Activated T-helper 1 cell treated with anti-CD3 and anti-CD28 coated beads, Interleukin-2, amount 50 U/mL, for 16 hours (primary cell): ENCODE measurements around the gene TMEM233.

Experiments
- DNase-seq, 2 donors: peaks; one replicate each; pipeline ENCODE4 v3.0.0-alpha.2; 2020; ENCODE audit warnings: low read depth in 1 of 2, low spot score in 1 of 2

TMEM233 gene

DNA sequence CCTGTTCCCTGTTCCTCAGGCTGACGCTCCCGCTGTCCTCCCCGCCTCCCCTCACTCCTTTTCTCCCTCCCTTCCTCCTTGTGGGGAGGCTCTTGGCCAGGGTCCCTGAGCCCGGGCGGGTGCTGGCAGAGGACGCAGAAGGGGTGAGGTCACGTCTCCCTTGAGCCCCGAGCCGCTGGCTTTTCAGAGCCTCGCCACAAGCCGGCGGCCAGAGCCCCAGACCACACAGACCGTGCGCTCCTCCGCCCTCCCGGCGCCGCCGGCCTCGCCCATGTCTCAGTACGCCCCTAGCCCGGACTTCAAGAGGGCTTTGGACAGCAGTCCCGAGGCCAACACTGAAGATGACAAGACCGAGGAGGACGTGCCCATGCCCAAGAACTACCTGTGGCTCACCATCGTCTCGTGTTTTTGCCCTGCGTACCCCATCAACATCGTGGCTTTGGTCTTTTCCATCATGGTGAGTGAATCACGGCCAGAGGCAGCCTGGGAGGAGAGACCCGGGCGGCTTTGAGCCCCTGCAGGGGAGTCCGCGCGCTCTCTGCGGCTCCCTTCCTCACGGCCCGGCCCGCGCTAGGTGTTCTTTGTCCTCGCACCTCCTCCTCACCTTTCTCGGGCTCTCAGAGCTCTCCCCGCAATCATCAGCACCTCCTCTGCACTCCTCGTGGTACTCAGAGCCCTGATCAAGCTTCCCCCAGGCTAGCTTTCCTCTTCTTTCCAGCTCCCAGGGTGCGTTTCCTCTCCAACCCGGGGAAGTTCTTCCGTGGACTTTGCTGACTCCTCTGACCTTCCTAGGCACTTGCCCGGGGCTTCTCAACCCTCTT lies at the start of gene TMEM233:
TSS of gene TMEM233 (plus strand) at position 197 of the 821 bp plus-strand sequence. CDS start at position 272, 75 bp downstream.
- no peak for DNase-seq

DNA sequence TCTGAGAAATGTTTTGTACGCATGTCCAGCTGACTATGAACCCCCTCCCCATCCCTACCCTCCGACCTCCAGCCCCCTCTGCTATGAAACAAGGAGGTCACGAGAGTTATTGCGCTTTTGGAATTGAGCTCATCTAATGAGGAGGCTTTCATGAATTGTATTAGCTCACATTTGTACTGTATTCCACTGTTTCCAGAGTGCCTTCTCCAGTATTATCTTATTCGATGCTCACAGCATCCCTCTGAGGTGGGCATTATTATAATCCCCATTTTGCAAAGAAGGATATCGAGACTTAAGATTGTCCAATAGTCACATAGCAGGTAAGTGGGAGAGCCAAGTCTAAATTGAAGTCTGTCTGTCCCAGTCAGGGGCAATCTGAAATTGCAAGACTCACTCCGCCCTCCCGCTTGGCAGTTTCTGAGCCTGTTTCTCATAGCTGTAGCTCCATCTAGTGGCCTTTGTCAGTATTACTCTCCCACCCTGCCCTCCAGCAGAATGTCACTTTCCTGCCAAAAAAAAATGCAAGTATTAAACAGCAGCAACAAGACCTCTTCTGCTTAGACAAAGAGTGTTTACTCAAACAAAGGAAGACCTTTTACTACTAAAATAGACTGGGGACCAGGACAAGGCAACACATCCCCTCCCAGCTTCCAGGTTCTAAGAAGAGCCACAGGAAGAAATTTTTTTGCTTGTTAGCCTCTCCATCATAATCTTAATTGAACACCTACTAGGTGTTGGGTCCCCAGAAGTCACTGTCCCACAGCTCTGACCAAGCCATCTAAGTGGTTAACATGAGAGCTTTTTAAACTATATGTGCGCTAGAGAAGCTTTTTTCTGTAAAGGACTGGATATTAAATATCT lies 48.6 kb upstream of the TMEM233 start:
- DNase-seq = peak in 1 of 2 donors; percentile 8

DNA sequence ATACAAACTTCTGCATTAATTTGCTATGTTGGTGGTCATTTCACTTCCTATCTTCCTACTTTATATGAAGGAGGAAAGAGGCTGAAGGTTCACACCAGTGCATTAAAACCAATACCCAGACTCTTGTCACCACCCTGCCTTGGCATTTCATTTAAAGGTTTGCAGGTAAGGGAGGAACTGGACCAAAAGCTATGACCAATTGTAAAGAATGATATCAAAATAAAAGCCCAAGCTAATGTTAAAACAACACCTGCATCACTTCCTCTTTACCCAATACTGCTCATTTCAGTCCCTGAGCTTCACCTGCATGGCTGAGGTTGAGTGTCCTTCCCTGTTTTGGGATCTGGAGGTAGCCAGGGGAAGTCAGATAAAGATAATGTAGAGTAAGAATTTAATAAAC lies 47.2 kb upstream of the TMEM233 start:
- no peak for DNase-seq

DNA sequence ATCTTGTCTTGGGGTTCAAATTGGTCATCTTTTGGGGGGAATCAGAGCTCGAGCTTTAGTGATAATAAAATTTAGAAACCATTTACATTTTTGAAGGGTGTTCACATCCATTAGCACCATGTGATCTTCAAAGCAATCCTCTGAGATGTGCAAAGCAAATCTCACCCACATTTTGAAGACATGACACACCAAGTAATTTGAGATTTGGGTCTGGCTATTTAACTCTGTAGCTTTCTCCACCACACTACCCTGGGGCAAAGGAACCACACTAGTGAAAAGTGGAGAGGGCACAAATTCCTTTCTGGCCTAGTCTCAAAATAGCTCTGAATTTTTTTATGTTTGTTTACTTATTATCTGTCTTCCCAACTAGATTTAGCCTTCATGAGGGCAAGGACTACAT lies 46.6 kb upstream of the TMEM233 start:
- no peak for DNase-seq

DNA sequence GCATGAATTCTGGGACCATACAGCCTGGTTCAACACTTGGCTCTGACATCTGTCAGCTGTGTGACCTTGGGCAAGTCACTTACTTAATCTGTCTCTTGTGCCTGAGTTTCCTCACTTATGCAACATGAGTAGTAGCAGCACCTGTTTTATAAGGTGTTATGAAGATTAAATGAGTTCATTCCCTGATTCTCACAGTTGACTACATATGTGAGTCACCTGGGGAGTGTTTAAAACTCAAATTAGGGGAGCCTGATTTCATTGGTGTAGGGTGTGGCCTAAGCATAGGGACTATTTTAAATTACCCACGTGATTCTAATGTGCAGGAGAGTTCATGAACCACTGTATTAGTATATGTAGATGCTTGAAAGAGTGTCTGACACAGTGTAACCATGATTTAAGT lies 36.7 kb upstream of the TMEM233 start:
- DNase-seq = no peak

DNA sequence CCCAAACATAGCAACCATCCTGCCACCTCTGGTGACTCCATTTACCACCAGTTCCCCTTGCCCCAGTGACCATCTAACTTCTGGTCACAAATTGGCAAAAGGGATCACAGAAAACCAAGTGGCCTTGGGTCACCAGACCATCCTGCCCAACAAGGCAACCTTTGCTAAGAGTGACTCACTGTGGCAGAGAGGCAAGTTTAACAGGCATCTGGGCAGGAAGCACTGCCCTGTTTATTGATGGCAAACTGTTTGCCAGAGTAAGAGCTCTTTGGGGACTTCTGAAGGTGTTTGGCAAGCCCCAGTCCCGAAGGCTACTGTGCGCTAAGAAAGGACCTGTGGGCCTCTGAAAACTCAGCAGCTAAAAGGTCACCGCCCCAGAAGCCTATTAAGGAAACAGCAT lies 28.2 kb upstream of the TMEM233 start:
- no peak for DNase-seq

DNA sequence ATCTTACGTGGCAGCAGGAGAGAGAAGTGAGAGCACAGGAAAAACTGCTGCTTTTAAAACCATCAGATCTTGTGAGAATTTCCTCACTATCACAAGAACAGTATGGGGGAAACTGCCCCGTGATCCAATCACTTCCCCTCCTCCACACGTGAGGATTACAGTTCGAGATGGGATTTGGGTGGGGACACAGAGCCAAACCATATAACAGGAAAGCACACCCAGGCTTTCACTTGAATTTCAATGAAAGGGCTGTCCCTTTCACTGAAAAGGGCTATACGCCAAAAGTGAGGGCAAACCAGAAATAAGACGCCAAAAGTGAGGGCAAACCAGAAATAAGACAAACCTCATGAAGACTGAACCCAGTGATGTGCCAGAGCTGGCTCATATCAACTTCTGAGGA lies 22.8 kb upstream of the TMEM233 start:
- DNase-seq = no peak

DNA sequence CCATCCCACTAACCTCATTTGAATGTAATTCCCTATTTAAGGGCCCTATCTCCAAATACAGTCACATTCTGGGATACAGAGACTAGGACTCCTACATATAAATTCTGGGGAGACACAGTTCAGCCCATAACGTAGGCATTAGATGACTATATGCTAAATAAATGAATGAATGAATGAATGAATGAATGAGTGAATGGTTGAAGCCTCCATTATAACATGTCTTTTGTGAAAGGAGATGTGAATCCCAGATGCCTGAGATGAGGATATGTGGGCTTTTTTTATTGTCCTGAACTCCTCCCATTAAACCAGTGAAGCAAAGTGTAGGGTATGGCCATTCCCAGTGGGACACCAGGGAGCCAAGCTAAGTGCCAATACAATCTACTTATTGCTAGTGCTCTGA lies 20.5 kb upstream of the TMEM233 start:
- no peak for DNase-seq

DNA sequence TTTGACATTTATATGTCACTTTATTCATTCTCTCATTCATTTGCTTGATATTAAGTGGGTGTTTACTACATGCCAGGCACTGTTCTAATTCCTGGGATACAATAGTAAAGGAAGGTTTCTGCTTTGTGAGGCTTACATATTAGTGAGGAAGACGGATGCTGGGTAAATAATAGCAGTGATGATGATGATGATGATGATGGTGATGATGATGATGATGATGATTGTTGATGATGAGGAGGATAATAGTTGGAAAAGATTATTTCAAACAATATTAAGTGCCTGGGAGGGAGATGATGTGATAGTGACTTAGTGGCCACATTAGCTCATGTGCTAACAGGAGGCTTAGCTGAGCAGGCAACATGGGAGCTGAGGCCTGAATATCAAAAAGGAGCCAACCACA lies 19.3 kb upstream of the TMEM233 start:
- DNase-seq = no peak

DNA sequence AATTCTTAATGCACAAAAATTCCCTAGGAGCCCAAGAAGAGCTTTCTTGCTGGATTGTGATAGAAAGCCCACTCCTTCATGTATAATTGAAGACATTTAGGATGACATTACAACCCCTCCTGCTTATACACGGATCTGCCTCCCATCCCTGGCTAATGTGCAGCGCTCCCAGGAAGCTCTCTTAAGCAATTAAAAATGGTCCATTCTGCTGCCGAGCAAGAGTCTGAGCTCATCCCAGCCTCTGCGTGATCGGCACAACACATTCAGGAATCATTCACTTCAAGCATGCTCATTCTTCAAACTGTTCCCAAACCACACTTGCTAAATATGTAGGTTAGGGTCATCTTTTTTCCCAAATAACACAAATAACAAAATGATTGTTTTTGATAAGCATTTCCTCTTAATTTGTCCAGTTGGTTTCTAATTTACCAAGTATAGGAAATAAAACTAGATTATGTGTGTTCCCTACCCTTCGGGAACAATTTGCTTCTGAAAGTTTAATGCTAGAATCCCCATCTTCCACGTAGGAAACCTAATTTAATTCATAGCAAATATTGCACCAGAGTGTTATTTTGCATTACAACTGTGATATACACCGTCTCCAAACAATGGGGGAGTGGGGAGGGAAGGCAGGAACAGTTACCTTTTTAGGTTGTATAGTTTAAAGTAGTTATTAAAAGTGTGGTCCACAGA lies 17.3 kb upstream of the TMEM233 start:
- no peak for DNase-seq

DNA sequence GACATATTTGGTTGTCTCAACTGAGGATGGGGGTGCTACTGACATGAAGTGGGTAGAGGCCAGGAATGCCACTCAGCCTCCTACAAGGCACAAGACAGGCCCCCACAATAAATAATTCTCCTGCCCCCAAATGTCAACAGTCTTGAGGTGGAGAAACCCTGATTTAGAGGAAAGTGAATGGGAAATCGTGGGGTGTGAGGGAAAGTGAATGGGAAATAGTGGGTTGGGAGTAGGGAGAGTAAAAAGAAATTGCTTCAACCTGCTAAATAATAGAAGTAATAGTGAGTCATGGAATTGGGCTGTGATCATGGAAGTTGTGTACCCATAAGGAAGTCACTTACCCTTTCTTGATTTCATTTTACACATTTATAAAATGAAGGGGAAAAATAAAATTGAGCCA lies 16.7 kb upstream of the TMEM233 start:
- no peak for DNase-seq

DNA sequence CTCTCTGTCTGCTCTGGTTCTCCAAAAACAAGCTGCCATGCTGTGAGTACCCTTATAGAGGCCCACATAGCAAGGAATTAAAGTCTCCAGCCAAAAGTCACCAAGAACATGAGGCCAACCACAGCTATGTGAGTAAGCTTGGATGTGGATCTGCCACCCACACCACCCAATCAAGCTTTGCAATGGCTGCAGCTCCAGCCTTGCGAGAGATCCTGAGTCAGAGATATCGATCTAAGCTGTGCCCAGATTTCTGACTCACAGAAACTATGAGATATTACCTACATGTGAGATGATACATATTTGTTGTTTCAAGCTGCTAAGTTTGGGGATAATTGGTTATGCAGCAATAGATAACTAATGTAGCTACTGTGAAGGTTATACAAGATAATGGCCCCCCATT lies 15.5 kb upstream of the TMEM233 start:
- DNase-seq = no peak

DNA sequence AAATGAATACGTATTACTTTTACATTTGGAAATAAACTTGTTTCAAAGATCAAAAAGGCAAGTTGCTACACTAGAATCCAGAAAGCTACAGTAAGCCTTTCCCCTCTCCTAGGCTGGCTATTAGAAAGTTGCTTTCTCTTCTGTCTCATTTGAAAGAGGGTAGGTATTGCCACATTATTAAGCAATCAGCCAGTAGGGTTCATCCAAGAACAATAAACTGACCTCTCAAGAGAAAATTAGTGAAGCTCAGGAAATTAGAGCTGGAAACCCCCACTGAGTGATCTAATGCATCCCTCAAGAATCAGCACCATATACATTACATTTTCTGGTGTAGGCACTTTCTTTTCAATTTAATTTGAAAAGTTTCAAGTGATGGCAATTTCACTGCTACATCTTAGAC lies 4.5 kb upstream of the TMEM233 start:
- DNase-seq = no peak

DNA sequence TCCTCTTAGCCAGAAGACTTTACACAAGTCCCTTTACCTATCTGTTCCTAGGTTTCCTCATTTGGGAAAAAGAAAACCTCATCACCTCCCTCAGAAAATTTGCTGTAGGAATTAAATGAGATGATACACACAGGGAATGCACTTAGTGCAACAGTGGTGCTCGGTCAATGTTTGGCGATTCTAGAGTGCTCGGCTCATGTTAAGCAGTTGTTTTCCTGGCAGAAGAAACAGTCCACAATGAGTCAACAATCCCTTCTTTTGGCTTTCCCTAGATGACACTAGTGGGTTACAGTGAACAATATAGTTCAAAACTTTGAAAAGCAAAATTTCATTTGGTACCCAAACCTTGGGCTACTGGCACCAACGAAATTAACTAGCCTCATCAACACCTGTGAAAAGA lies 3.9 kb upstream of the TMEM233 start:
- no peak for DNase-seq

DNA sequence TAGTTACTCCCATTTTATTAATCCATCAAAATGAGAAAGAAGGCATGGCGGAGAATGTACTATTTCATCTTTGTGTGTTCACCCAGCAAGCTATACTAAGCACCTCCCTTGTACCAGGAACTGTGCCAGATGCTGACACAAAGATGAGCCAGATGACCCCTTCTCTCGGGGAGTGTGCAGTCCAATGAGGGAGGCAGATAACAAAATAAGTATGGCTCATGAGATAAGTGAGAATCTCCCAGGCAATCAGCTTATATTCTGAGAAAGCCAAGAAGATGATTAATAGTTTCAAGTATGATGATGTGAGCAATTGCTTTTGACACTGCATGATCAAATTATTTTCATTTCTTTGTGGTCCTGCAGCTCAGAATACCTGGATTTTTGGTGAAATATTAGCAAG lies 1.3 kb upstream of the TMEM233 start:
- no peak for DNase-seq

DNA sequence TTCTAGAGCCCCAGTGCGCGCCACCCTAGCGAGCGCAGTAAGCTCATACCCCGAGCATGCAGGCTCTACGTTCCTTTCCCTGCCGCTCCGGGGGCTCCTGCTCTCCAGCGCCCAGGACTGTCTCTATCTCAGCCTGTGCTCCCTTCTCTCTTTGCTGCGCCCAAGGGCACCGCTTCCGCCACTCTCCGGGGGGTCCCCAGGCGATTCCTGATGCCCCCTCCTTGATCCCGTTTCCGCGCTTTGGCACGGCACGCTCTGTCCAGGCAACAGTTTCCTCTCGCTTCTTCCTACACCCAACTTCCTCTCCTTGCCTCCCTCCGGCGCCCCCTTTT lies 791 bp downstream of the TMEM233 start:
- no peak for DNase-seq

DNA sequence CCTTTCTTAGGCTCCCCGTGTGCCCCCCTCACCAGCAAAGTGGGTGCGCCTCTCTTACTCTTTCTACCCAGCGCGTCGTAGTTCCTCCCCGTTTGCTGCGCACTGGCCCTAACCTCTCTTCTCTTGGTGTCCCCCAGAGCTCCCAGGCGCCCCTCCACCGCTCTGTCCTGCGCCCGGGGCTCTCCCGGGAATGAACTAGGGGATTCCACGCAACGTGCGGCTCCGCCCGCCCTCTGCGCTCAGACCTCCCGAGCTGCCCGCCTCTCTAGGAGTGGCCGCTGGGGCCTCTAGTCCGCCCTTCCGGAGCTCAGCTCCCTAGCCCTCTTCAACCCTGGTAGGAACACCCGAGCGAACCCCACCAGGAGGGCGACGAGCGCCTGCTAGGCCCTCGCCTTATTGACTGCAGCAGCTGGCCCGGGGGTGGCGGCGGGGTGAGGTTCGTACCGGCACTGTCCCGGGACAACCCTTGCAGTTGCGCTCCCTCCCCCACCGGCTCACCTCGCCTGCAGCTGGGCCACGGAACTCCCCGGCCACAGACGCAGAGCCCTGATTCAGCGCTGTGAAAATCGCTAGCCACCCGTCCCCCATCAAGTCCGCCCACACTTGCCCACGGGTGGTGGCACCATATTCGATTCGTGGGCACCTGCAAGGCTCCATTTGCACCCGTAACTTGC lies 1.3 kb downstream of the TMEM233 start:
- no peak for DNase-seq

DNA sequence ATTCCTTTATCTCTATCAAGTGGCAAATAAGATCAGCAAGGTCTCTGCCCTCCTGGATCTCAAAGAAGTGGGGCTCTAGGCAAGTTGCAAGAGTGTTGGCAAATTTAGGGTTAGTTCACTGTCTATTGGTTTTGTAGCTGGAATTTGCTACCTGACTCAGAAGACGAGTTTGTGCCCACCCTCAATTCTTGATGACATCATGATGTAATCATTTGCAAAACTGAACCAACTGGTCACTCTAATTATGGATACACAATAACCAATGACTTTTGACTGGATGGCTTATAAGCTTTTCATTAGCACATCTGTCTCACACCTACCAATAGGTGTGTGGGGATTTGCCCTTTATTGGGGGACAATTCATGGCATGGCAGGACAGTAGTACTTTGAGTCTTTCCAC lies 4.6 kb downstream of the TMEM233 start:
- no peak for DNase-seq

DNA sequence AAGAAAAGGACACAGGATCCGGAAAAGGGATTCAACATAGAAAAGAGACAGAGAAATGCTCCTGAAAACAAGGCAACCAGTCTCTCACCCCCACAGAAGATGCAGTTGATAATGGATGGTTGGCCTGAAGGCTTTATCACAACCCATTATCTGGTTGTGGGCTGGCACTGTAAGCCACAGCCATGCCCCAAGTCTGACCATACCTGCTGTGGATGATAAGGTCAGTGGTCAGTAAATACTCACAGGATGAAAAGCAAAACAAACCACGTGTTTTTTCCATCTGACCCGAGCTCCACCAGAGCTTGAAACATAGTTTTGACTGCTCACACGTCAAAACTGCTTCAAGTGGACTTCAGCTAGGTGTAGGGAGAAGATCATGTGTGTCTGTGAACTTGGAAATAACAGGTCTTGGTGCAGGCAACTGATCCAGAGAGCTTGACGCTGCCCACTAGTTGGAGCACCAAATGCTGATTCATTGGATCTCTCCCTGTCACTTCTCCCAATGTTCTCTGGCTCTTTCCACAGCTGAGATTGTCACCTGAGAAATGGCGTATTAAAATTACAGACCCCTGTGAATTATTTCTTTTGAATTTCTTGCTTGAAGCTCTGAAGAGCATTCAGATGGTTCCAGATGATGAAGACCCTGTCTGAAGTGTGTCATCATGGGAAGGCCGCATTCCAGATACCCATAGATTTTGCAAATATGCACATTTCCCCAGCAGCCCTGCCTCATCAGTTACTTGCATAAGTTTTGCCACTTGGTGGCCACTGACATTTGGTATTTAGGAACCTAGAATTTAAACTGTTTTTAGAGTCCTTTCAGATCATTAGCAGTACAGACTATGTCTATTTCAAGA lies 8.5 kb downstream of the TMEM233 start:
- DNase-seq = no peak

DNA sequence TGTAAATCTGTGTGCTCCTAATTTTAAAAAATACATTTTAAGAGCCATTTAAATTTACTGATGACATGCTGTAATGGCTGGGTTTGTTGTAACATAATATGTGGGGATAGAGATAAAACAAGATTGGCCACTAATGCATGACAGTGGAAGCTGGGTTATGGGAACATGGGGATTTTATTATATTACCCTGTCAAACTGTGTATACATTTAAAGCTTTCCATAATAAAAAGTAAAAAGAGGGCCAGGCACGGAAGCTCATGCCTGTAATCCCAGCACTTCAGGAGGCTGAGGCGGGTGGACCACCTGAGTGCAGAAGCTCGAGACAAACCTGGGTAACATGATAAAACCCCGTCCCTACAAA lies 9.1 kb downstream of the TMEM233 start:
- DNase-seq = no peak

DNA sequence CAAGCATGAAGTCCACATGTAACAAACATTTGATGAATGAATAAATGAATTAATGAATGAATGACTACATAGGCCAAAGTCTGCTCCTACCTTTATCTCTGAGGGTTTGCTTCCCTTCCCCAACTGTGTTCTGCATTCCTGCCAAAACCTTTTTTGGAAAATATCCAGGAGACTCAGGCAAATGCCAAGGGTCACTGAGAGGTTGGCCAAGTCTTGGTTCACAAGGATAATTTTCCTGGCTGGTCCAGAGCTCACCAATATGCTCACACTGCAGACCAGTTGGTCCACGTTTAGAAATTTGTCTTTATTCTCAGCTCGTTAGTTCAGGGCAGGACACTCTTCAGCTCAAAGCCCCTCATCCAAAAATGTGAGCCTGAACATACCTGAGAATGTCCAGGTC lies 10.2 kb downstream of the TMEM233 start:
- DNase-seq = no peak
